Measurements from ENCODE around the gene WDR48.

WDR48 gene

GRCh38 chr3:39137435-39137936 is 85.7 kb downstream of the WDR48 start:
- FAIRE-seq (no peak), DNase-seq (ENCODE audit: insufficient read length, low spot score) (no peak)

GRCh38 chr3:39137991-39138803 is 86.4 kb downstream of the WDR48 start:
- DNase-seq (ENCODE audit: insufficient read length, low spot score), result no peak
- FAIRE-seq, result no peak

- DNase-seq (ENCODE audit: insufficient read length, low spot score) (no peak), FAIRE-seq (no peak)
These were observed 87.1 kb downstream of the WDR48 start for GRCh38 chr3:39138804-39139415.

- DNase-seq (ENCODE audit: insufficient read length, low spot score) (no peak), FAIRE-seq (no peak)
These were observed 87.6 kb downstream of the WDR48 start for GRCh38 chr3:39139442-39139841.

GRCh38 chr3:39140341-39140971 is 88.6 kb downstream of the WDR48 start:
- no peak for DNase-seq (ENCODE audit: insufficient read length, low spot score)
- no peak for FAIRE-seq

GRCh38 chr3:39141171-39141995 is 89.6 kb downstream of the WDR48 start:
- no peak for FAIRE-seq

GRCh38 chr3:39142067-39142466 is 90.3 kb downstream of the WDR48 start:
- DNase-seq (ENCODE audit: insufficient read length, low spot score), result no peak
- FAIRE-seq, result no peak

More at GRCh38 chr3:39141171-39141995, 89.6 kb downstream of the WDR48 start:
- DNase-seq (ENCODE audit: insufficient read length, low spot score), result no peak

- DNase-seq (ENCODE audit: insufficient read length, low spot score), result no peak
- FAIRE-seq, result no peak
These were observed 91.5 kb downstream of the WDR48 start for GRCh38 chr3:39143051-39143885.

- no peak for DNase-seq (ENCODE audit: insufficient read length, low spot score)
- FAIRE-seq, result no peak
These were observed 92.4 kb downstream of the WDR48 start for GRCh38 chr3:39144095-39144747.

GRCh38 chr3:39144748-39145380 is 93.0 kb downstream of the WDR48 start:
- FAIRE-seq (no peak), DNase-seq (ENCODE audit: insufficient read length, low spot score) (no peak)

GRCh38 chr3:39146083-39146501 is 94.3 kb downstream of the WDR48 start:
- FAIRE-seq (no peak), DNase-seq (ENCODE audit: insufficient read length, low spot score) (no peak)
